Epithelial cell of proximal tubule (primary cell): Measurements from ENCODE around the gene ABHD10. TPM values are rescaled to one million over a fixed set of nuclear protein-coding genes. Genes with fewer than 3 reads are reported as not detected.

Experiments used
- DNase-seq: peaks from one replicate; pipeline ENCODE4 v3.0.0-alpha.2; 2011; ENCODE audit warnings: low read depth
- H3K4me3 ChIP-seq: 2 replicates; pipeline ENCODE4 v1.5.1; 2011; ENCODE audit warnings: low read depth, mild to moderate bottlenecking, low read length
- CTCF ChIP-seq: conservative IDR thresholded peaks from 2 replicates; pipeline ENCODE4 v1.5.1; 2012; ENCODE audit warnings: low read depth, mild to moderate bottlenecking, low read length
- total RNA-seq: library from RNA; depleted of rRNA; stranded (reverse); fragments of >200 nt; gene quantifications from 2 replicates; pipeline ENCODE4 v1.2.3, GENCODE V29; 2015

ABHD10 gene
- total RNA-seq, 1 donor from 2014 or later: 18.2 TPM

GRCh38 chr3:111943533-111943932 lies 35.3 kb upstream of the ABHD10 start:
- no peak overlapping the region for H3K4me3 ChIP-seq
- DNase-seq: no peak
- TF ChIP-seq CTCF: no peak

- no peak for DNase-seq
- H3K4me3 ChIP-seq: no peak overlapping the region
- TF ChIP-seq CTCF: no peak
Observed at GRCh38 chr3:111944372-111944771, 34.5 kb upstream of the ABHD10 start.

- no peak overlapping the region for H3K4me3 ChIP-seq
- no peak for TF ChIP-seq CTCF
- no peak for DNase-seq
Observed at GRCh38 chr3:111947231-111947630, 31.6 kb upstream of the ABHD10 start.

GRCh38 chr3:111948786-111949185 lies 30.0 kb upstream of the ABHD10 start:
- TF ChIP-seq CTCF: no peak
- no peak overlapping the region for H3K4me3 ChIP-seq
- no peak for DNase-seq

- no peak overlapping the region for H3K4me3 ChIP-seq
- TF ChIP-seq CTCF: no peak
- DNase-seq: no peak
Observed at GRCh38 chr3:111949712-111950111, 29.1 kb upstream of the ABHD10 start.

GRCh38 chr3:111951032-111951431 lies 27.8 kb upstream of the ABHD10 start:
- TF ChIP-seq CTCF: no peak
- DNase-seq: no peak
- no peak overlapping the region for H3K4me3 ChIP-seq

GRCh38 chr3:111952086-111952485 lies 26.7 kb upstream of the ABHD10 start:
- no peak for DNase-seq
- no peak overlapping the region for H3K4me3 ChIP-seq
- no peak for TF ChIP-seq CTCF
